ENCODE data around the gene SRGAP3.

DNA sequence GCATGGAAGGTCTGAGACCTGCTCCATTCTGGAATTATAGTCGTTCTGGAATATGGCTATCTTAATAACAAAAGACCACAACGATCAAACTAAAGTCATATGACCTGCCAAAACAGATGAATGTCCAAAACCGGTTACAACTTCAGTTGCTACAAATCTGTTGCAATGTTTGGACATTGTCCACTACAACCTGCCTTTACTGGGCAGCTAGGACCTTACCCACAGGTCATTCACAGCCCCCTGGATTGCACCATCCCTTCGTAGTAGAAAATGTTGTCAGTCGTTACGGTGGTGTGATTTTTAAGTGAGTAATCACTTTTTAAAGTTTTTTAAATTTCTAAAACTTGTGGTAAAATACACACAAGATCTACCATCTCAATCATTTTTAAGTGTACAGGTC is 22.5 kb upstream of the SRGAP3 start:
- TF ChIP-seq, protein P1, sequence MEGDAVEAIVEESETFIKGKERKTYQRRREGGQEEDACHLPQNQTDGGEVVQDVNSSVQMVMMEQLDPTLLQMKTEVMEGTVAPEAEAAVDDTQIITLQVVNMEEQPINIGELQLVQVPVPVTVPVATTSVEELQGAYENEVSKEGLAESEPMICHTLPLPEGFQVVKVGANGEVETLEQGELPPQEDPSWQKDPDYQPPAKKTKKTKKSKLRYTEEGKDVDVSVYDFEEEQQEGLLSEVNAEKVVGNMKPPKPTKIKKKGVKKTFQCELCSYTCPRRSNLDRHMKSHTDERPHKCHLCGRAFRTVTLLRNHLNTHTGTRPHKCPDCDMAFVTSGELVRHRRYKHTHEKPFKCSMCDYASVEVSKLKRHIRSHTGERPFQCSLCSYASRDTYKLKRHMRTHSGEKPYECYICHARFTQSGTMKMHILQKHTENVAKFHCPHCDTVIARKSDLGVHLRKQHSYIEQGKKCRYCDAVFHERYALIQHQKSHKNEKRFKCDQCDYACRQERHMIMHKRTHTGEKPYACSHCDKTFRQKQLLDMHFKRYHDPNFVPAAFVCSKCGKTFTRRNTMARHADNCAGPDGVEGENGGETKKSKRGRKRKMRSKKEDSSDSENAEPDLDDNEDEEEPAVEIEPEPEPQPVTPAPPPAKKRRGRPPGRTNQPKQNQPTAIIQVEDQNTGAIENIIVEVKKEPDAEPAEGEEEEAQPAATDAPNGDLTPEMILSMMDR (IDR thresholded peaks at IDR 0.05): no peak
- TF ChIP-seq POLR2A (IDR thresholded peaks at IDR 0.05): no peak
- no peak for TF ChIP-seq POLR2AphosphoS5 (IDR thresholded peaks at IDR 0.05)
- no peak for TF ChIP-seq EP300 (IDR thresholded peaks at IDR 0.05)
